Panc1 (cell line): Measurements from ENCODE around the gene IL16. TPM values are rescaled to one million over a fixed set of nuclear protein-coding genes. Genes with fewer than 3 reads are reported as not detected.

Source experiments
- ATAC-seq: fragments of 200-7000 bp; cut with Tn5 transposase; 2 replicates; pipeline ENCODE4 v1.9.1; 2020; ENCODE audit warnings: mild to moderate bottlenecking, moderate library complexity
- BruUV-seq: library from RNA; stranded (reverse); fragments of 400-500 nt; replicated peaks from 2 replicates; lab custom pipeline; 2021; lab: Mats Ljungman, UMichigan
- CTCF ChIA-PET: fragments of 300-600 bp; sonication (Branson Sonifier 250); formaldehyde crosslinking; loops from one replicate; lab custom pipeline; 2022; ENCODE audit warnings: antibody characterized with exemption; lab: Charles Lee
- POLR2A ChIA-PET: fragments of 300-600 bp; sonication (Branson Sonifier 250); formaldehyde crosslinking; loops from one replicate; lab custom pipeline; 2022; ENCODE audit warnings: antibody characterized with exemption; lab: Charles Lee
- DNase-seq: peaks from one replicate; pipeline ENCODE4 v3.0.0-alpha.2; 2010; ENCODE audit warnings: low read depth, low spot score
- H3K27ac ChIP-seq: 2 replicates; pipeline ENCODE4 v1.5.1; 2011; ENCODE audit warnings: mild to moderate bottlenecking, low read length, inconsistent platforms
- H3K27me3 ChIP-seq: fragments of 200-500 bp; sonication (Bioruptor generic); 2 replicates; pipeline ENCODE4 v1.6.0; 2014; ENCODE audit warnings: low read length, inconsistent platforms; ENCODE audit not compliant: control insufficient read depth, insufficient read depth
- H3K36me3 ChIP-seq: fragments of 200-500 bp; sonication (Bioruptor generic); 2 replicates; pipeline ENCODE4 v1.5.1; 2014; ENCODE audit warnings: inconsistent platforms, mild to moderate bottlenecking, low read length, moderate library complexity; ENCODE audit not compliant: control insufficient read depth, insufficient read depth
- H3K4me1 ChIP-seq: 2 replicates; pipeline ENCODE4 v1.5.1; 2011; ENCODE audit warnings: inconsistent platforms, mild to moderate bottlenecking, low read length, moderate library complexity; ENCODE audit not compliant: control insufficient read depth, insufficient read depth
- H3K4me3 ChIP-seq, 2 experiments: 2 replicates each; pipeline ENCODE4 v1.5.1; 2011 to 2012; ENCODE audit warnings: low read depth in 2 of 2, low read length in 2 of 2, mild to moderate bottlenecking in 2 of 2, inconsistent platforms in 1 of 2, moderate library complexity in 1 of 2
- H3K9me3 ChIP-seq: fragments of 200-500 bp; sonication (Bioruptor generic); 2 replicates; pipeline ENCODE4 v1.5.1; 2014; ENCODE audit warnings: low read depth, mild to moderate bottlenecking, inconsistent platforms, low read length, moderate library complexity; ENCODE audit not compliant: control insufficient read depth, insufficient read depth
- POLR2AphosphoS5 ChIP-seq: IDR thresholded peaks from 2 replicates; pipeline ENCODE4 v1.6.1; 2012; ENCODE audit warnings: mild to moderate bottlenecking, low read depth, low read length, moderate library complexity
- REST ChIP-seq, 2 experiments: IDR thresholded peaks; 2 replicates each; pipeline ENCODE4 v1.6.1; 2011 to 2012; ENCODE audit warnings: low read depth in 2 of 2, control low read depth in 1 of 2, low read length in 1 of 2, mild to moderate bottlenecking in 1 of 2, moderate library complexity in 1 of 2; ENCODE audit not compliant: insufficient read depth in 1 of 2
- SIN3A ChIP-seq: IDR thresholded peaks from 2 replicates; pipeline ENCODE4 v1.6.1; 2012; ENCODE audit warnings: low read depth, mild to moderate bottlenecking, low read length, moderate library complexity, borderline replicate concordance; ENCODE audit not compliant: insufficient read depth
- TCF7L2 ChIP-seq: IDR thresholded peaks from 2 replicates; pipeline ENCODE4 v1.6.1; 2011; ENCODE audit warnings: mild to moderate bottlenecking, low read depth, low read length, inconsistent platforms
- in situ Hi-C: cut with HindIII; loops from 2 replicates; pipeline ENCODE4 v1.10.0; 2016; ENCODE audit warnings: low sequenced_read_pairs, low pct_unique_long_range_greater_than_20kb
- intact Hi-C: fragments of 100-400 bp; cut with micrococcal nuclease; formaldehyde crosslinking; loops from one replicate; pipeline ENCODE4 v1.10.0; 2022; ENCODE audit not compliant: unreplicated experiment
- total RNA-seq: library from RNA; stranded (reverse); gene quantifications from one replicate; pipeline ENCODE4 v1.2.1, GENCODE V29; 2021; ENCODE audit not compliant: unreplicated experiment
- TF ChIP-seq, protein P1 (sequence below): fragments of 450-650 bp; IDR thresholded peaks from 2 replicates; pipeline ENCODE4 v1.5.1; 2017; ENCODE audit warnings: mild to moderate bottlenecking

Gene IL16
- total RNA-seq, 1 experiment from 2014 or later: 1.0 TPM

GRCh38 chr15:81170511-81170910, 26.2 kb upstream of the IL16 start:
- CTCF ChIA-PET: no interaction called here

DNA sequence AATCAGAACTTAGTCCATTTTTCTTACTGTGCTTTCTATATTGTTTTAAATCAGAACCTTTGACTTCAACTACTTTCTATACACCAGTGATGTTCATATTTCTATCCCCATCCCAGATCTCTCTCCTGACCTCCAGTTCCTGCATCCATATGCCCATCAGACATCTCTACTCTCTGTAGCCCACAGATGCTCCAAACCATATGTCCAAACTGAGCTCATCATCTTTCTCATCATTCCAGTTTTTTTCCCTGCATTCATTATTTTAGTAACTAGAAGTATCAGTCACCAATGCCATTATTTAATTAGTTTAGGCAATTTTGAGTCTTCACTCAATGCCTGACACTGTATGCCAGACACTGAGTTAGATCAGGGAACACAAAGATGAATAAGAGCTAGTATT, 25.4 kb upstream of the IL16 start:
- H3K9me3 ChIP-seq: no peaks in the 10 kb centered on the region
- H3K27me3 ChIP-seq: peaks cover 3% of the 10 kb centered on the region; the same call in 1 of the 2 replicates
- H3K4me3 ChIP-seq: no peak overlapping the region
- ATAC-seq (no peak), DNase-seq (no peak)
- ChIA-PET CTCF (interaction anchor here (0.6 kb wide), 2 partner anchors 95 to 113 kb away, joined by 3 to 7 read pairs; no protein-coding TSS in a partner anchor), POLR2A (no interaction called here)
- in situ Hi-C loops: no loop called here
- no peaks in the 10 kb centered on the region for H3K36me3 ChIP-seq
- intact Hi-C loops: no loop called here
- BruUV-seq: no TSS peak
- H3K27ac ChIP-seq: no peak overlapping the region
- H3K4me1 ChIP-seq: no peaks in the 10 kb centered on the region
- TF ChIP-seq TCF7L2: no peak
- no peak for TF ChIP-seq REST (IDR thresholded peaks at IDR 0.05; ENCODE audit: insufficient read depth in 1 of 2, low read depth in 2 of 2, low read length in 1 of 2)
- TF ChIP-seq, protein P1, sequence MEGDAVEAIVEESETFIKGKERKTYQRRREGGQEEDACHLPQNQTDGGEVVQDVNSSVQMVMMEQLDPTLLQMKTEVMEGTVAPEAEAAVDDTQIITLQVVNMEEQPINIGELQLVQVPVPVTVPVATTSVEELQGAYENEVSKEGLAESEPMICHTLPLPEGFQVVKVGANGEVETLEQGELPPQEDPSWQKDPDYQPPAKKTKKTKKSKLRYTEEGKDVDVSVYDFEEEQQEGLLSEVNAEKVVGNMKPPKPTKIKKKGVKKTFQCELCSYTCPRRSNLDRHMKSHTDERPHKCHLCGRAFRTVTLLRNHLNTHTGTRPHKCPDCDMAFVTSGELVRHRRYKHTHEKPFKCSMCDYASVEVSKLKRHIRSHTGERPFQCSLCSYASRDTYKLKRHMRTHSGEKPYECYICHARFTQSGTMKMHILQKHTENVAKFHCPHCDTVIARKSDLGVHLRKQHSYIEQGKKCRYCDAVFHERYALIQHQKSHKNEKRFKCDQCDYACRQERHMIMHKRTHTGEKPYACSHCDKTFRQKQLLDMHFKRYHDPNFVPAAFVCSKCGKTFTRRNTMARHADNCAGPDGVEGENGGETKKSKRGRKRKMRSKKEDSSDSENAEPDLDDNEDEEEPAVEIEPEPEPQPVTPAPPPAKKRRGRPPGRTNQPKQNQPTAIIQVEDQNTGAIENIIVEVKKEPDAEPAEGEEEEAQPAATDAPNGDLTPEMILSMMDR: no peak
- TF ChIP-seq SIN3A: no peak
- no peak for TF ChIP-seq POLR2AphosphoS5

More at GRCh38 chr15:81170511-81170910, 26.2 kb upstream of the IL16 start:
- no peaks in the 10 kb centered on the region for H3K9me3 ChIP-seq
- no peak for ATAC-seq
- no TSS peak for BruUV-seq
- DNase-seq: no peak
- intact Hi-C loops (no loop called here), in situ Hi-C loops (no loop called here)
- no peak for TF ChIP-seq REST (IDR thresholded peaks at IDR 0.05; ENCODE audit: insufficient read depth in 1 of 2, low read depth in 2 of 2, low read length in 1 of 2)
- TF ChIP-seq POLR2AphosphoS5: no peak
- TF ChIP-seq TCF7L2: no peak
- no peak for TF ChIP-seq SIN3A
- TF ChIP-seq, protein P1: no peak
- no peaks in the 10 kb centered on the region for H3K36me3 ChIP-seq
- peaks cover 3% of the 10 kb centered on the region; the same call in 1 of the 2 replicates for H3K27me3 ChIP-seq
- POLR2A ChIA-PET: no interaction called here
- H3K4me3 ChIP-seq: no peak overlapping the region
- H3K27ac ChIP-seq: no peak overlapping the region
- H3K4me1 ChIP-seq: no peaks in the 10 kb centered on the region
